HG02623 (cell line): ENCODE data around the gene GCLM.
A peak's percentile ranks its signal among the peaks of the same experiment; 100 is the strongest.

Source experiments
- ATAC-seq: cut with Tn5 transposase; IDR thresholded peaks from one replicate; pipeline ENCODE4 v1.9.1; 2021; ENCODE audit warnings: moderate library complexity; ENCODE audit not compliant: unreplicated experiment

The GCLM gene

DNA sequence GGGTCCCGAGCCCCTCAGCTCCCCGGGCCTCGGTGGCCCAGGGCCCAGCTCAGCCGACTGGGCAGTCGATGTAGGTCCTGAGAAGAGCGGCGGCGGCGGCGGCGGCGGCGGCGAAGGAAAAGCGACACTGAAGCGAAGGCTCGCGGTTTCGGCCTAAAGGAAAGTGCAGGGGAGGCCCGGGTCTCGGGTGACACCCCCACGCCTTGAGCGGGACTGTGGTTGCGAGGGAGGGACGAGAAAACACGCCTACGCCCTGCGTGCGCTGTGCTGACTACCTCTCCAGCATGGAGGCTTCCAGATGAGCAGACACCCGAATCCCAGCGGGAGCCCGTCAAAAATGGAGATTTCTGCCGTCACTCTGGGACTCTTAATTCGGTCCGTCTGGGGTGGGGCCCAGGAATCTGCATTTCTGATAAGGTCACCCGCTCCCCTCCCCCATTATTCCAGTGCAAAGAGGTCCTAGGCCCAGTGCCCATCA lies 61.4 kb downstream of the GCLM start:
- peak; percentile 18 for ATAC-seq

DNA sequence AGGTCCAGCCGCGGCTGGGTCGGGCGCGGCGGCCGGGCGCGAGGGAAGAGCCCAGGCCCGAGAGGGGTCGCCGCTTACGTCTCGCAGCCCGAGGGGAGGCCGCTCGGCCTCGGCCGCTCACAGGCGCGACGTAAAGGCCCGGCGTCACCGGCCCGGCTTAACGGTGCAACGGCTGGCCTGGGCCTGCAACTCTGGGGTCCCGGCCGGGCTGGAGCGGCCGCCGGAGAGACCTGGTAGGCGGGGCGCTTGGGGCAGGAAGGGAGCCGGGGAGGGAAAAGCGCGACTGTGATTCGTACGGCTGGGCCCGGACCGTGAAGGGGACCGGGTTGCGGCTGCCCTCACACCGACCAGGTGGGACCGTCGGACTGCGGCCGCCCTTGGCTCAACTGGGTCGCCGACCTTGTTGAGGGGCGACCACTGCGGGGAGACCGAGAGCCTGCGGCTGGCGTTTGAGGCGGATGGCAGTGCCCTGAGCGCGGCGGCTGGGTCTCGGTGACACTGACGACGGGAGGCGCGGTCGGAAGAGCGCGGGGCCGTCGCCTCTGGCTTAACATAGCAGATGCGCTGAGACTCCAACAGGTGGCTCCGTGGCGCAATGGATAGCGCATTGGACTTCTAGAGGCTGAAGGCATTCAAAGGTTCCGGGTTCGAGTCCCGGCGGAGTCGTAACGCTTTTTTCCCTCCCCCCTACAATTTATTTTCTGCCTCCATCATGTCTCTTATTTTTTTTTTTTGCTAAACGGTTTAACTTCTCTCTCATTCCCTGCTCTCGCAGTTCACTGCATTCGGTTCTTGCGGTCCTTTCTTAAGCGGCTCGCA lies 62.0 kb downstream of the GCLM start:
- peak; percentile 57 for ATAC-seq

DNA sequence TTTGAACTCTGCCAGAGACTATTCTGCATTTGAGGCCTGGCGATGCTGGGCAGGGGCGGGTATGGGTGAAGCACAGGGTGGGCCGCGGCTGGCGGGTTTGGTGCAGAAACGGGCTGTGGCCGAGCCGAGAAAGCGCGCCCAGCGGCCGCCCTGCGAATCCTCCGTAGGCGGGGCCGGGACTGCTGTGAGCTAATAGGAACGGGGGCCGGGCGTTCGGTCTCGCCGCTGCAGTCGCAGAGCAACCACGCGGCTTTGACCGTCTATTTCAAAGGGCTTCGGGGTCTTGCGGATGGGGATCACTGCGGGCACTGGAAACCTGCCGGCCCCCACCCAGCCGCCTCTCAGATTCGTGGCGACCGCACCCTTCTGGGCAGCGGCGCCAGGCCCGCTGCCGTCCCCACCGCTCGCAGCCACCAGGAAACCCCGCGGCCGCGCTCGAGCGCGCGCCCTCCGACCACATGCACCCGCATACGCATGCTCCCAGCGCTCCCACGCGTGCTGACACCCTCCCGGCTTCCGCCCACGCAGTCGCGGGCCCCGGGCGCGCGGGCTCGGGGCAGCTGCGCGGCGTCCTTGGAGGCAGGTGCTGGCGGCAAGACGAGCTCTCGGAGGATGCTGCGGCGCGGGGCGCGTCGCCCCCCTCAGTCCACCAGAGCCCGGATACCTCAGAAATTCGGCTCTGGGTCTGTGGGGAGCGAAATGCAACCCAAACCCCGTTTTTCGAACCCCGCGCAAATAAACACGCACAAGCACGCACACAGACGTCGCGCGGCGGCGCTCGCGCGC lies 62.8 kb downstream of the GCLM start:
- peak; percentile 43 for ATAC-seq

GRCh38 chr1:93845538-93846205 lies 63.6 kb downstream of the GCLM start:
- ATAC-seq, result no peak

GRCh38 chr1:93844262-93845045 lies 64.8 kb downstream of the GCLM start:
- no peak for ATAC-seq

DNA sequence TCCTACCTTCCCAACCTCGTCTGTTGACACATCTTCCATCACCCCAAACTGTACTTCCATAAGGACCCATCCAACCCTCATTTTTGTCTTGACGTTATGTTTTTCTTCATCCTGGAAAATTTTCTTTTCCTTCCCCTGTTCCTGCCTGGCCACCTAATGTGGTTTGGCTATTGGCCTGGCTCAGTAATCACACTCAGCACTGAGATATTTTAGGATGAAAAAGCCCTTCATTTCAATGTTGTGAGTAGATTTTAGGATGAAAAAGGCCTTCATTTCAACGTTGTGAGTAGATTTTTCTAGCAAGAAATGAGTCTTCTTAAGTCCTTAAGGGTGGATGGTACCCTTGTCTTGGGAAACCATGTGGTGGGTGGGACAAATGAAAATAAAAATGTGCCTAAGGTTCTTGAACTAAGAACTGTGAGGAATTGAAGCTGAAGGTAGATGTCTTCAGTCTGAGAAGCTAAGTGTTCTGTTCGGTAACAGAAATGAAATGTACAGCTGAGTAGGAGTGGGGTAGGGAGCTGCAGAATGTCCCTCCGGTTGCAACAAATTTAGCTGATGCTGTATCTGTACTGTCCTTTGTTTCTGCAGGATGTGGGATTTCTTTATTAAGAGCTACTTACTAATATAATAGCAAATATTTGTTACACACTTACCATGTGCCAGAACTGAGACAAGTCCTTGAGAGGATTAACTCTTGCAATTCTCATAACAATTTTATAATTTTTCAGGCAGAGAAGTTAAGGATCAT lies 66.3 kb downstream of the GCLM start:
- ATAC-seq, result no peak

GRCh38 chr1:93841771-93842170 lies 67.5 kb downstream of the GCLM start:
- ATAC-seq, result no peak

DNA sequence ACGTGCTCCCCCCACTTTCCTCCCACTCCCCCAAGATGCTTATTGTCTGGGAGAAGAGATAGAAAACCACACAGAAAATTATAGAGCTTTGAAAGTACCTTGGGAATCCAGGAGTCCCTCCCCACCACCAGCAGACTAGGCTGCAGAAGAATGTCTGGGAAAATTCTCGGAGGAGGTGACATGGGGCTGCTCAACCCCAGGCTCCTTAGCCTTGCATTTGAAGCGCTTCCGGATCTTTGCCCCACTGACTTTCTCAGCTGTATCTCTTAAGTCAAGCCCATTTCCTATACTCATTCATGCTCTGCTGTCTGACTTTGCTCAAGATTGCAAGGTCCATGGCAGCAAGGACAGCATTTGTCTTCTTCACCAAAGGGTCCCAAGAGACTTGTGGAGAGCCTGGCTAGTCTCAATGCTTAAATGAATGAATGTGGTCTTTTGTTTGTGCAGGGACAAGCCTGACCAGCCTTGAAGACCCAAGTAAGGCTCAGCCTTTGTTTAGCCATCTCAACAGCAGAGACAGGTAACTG lies 68.2 kb downstream of the GCLM start:
- ATAC-seq, result no peak

- no peak for ATAC-seq
Measured at GRCh38 chr1:93839753-93840152, 69.5 kb downstream of the GCLM start.

GRCh38 chr1:93839307-93839706 lies 69.9 kb downstream of the GCLM start:
- no peak for ATAC-seq

GRCh38 chr1:93837961-93838360 lies 71.3 kb downstream of the GCLM start:
- ATAC-seq, result no peak
